22Rv1 (cell line): ENCODE data around the gene FGGY.

ENCODE experiments used
- H3K27ac ChIP-seq: fragments of 450-650 bp; 2 replicates; pipeline ENCODE4 v1.5.1; 2017
- ZFX ChIP-seq: fragments of 450-650 bp; IDR thresholded peaks from 2 replicates; pipeline ENCODE4 v1.6.1; 2017; ENCODE audit warnings: antibody characterized with exemption, borderline replicate concordance
- TF ChIP-seq, protein P1 (sequence below): fragments of 450-650 bp; IDR thresholded peaks from 2 replicates; pipeline ENCODE4 v1.5.1; 2017; ENCODE audit warnings: mild to moderate bottlenecking

FGGY gene

DNA sequence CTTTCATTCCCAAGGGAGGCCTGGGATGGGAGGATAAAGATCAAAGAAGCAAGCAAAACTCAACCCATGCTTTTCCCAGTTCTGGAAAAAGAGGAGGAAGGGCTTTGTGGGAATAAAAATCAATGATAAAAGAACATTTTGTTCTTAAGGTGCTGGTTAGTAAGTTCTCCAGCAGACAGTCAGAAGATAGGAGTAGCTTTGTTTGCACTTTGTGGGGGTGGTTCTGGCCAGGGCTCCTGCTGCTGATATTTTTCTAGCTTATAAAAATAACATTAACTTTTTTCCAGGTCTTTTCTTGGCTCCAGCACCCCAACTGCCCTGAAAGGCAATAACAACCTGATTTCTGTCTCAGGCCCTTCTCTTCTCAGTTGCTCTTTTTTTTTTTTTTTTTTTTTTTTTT is 220.0 kb downstream of the FGGY start:
- no peak overlapping the region for H3K27ac ChIP-seq
- TF ChIP-seq, protein P1, sequence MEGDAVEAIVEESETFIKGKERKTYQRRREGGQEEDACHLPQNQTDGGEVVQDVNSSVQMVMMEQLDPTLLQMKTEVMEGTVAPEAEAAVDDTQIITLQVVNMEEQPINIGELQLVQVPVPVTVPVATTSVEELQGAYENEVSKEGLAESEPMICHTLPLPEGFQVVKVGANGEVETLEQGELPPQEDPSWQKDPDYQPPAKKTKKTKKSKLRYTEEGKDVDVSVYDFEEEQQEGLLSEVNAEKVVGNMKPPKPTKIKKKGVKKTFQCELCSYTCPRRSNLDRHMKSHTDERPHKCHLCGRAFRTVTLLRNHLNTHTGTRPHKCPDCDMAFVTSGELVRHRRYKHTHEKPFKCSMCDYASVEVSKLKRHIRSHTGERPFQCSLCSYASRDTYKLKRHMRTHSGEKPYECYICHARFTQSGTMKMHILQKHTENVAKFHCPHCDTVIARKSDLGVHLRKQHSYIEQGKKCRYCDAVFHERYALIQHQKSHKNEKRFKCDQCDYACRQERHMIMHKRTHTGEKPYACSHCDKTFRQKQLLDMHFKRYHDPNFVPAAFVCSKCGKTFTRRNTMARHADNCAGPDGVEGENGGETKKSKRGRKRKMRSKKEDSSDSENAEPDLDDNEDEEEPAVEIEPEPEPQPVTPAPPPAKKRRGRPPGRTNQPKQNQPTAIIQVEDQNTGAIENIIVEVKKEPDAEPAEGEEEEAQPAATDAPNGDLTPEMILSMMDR = no peak
- TF ChIP-seq ZFX = no peak

DNA sequence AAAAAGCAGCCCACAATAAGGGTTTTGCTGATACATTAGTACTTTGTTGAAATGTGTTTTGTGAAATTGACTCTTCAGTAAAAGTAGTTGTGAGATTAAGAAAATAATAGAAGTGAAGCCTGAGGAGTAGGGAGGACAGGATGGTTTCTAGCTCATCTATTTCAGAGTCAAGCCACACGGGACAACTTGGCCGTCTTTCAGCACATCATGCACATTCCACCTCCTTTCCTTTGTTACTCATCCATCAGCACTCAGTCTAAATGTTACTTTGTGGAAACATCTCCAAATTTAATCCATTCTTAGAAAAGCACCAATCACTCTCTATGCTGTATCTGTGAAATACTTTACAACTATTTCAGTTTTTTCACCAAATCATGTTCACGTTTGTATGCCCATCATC is 223.3 kb downstream of the FGGY start:
- no peak overlapping the region for H3K27ac ChIP-seq

DNA sequence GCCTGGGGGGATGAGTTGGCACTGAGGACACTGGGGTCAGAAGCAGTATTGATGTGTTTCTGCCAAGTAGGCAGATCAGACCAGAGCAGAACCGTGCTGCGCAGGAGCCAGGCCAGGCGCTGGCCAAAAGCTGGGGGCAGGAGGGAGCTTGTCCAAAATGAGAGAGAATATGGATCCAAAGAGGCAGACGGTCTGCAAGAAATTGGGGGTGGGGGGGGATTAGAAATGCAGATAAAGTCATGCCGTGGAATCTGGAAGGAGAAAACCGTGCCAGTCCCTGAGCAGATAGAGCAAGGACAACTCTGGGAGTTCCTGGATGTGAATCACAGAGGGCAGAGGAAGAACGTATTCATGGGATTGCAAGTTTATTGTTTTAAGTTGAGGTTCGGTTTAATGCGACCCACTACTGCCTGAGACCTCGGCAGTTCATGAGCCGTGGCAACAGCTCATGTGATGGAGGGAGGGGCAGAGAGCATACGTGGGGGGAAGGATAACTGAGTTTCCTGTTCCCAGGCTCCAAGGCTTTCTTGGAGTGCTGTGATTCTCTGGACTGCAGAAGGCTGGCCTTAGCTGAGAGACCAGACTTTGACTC is 224.0 kb downstream of the FGGY start:
- no peak overlapping the region for H3K27ac ChIP-seq
- no peak for TF ChIP-seq ZFX
- TF ChIP-seq, protein P1 = no peak

More for the DNA sequence above, 223.3 kb downstream of the FGGY start:
- TF ChIP-seq, protein P1 = no peak
- no peak for TF ChIP-seq ZFX

DNA sequence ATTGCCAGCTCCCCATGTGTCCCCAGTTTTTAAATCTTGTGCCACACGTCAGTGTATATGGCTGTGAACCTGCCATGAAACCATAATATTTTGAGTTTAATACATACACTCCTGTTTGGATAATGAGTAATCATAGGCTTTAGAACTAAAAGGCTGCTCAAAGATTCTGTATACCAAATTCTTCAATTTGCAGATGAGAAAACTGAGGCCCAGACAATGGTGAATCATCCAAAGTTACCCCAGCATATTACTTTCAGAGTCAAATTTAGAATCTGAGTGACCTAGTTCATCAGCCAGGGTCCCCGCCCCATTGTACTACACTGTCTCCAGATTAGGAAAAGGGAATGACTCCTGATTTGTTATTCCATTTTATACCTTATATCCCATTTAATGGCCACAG is 224.6 kb downstream of the FGGY start:
- no peak for TF ChIP-seq ZFX
- TF ChIP-seq, protein P1 = no peak
- no peak overlapping the region for H3K27ac ChIP-seq

DNA sequence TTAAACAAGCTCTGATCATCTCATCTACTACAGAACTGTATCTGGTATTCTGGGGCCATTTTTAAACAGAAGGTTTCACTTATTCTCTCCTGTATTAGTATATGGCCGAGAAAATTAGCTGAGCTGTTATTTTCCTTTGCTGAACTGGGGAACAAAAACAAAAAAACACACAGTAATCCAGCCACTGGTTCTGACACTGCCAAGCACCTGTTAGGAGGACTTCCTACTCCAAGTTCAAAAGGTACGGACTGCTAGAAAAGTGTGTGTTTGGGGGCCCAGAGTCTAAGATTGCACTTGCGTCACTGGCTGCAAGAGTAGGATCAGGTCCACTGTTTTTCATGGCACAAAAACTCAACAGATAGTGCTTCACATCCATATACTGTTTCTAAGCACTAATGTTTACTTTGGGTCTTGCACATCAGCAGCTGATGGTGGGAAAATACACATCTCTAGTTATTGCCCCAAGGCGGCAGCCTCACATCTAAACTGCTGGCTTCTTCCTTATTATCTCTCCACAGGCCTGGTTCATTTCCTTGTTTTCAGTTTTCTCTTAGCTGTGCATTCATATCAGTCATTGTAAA is 226.1 kb downstream of the FGGY start:
- TF ChIP-seq, protein P1 = no peak
- TF ChIP-seq ZFX = no peak
- H3K27ac ChIP-seq = no peak overlapping the region

DNA sequence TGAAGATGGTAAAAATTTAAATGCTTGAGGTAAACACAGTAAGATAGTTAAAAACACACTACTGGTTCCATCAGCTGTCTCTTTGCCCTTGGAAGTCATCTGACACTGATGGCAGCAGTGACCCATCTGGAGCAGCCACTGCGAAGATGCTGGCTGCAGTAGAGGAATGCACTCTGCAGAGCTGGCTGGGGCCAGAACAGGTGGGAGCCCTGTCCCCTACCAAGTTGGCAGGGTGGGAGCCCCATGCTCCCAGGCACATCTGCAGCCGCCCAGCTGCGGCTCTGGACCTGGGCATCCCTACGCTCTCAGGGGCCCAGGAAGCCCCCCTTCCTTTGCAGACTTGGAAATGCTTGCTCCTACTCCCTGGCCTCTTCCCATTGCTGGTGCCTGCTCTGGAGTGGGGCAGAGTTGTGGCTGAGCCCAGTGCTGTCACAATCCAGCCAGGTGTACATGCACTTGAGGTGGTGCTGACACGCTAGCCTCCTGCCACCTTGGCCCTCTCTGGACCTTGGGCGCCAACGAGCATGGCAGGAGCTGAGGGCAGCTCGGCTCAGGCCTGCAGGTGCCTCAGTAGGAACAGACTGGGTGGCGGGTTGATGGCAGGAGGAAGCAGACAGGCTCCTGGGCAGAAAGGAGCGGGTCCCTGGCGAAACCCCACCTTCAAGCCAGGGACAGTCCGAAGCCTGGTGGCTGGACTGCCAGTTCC is 227.0 kb downstream of the FGGY start:
- TF ChIP-seq, protein P1 = no peak
- no peak for TF ChIP-seq ZFX
- no peak overlapping the region for H3K27ac ChIP-seq

DNA sequence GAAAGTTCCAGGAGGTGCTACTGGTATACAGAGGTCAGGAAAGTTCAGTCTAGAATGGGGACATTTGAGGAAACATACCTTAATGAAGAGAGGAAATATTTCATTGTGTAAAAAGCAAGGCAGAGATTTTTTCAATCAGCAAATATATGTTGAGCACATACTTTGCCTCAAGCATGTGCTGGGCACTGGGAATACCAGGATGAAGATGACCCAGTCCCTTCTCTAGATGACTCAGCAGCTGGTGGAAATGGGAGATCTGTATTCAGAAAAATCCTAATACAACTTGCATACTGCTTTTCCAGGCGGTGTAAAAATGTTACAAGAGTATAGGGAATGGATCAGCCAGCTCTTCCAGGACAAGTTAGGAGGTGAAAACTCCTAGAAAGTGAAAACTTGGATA is 229.3 kb downstream of the FGGY start:
- TF ChIP-seq ZFX = no peak
- TF ChIP-seq, protein P1 = no peak
- H3K27ac ChIP-seq = no peak overlapping the region
